Activated CD8-positive, alpha-beta memory T cell treated with anti-CD3 and anti-CD28 coated beads for 24 hours (primary cell): ENCODE results near the gene EPPIN.
"Not testable (repeated sequence)": the region's sequence is repeated elsewhere in the genome, so short reads cannot be mapped to it uniquely, and the experiment has no call there.

ENCODE experiments used
- DNase-seq: peaks from one replicate; pipeline ENCODE4 v3.0.0-alpha.2; 2020

Gene EPPIN

DNA sequence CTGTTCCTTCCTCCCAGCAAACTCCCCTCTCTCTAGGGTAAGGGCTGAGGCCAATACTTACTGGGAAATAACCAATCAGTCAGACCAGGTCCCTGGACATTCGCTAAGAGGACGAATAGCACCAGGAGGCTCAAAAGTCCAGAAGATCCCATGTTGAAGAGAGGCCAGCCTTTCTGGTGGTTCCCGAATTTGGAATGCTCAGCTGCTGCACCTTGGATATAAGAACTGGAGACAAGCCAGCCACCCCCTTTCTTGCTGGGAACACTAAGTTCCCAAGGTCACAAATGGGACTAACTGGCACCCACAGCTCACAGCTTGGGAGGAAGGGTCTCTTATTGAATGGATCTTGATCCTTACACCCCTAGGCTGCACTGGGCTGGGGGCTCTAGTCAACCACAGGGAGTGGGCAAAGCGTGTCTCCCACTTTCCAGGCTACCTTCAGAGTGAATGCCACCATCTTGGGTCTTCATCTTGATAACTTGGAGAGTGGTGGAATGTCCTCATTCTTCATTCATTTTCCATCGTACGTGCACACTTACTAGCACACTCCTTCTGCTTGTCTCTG, at the start of gene EPPIN:
EPPIN (minus strand) TSS at position 196 of the 565 bp plus-strand sequence; CDS start at position 152, 44 bp downstream.
- DNase-seq = no peak

DNA sequence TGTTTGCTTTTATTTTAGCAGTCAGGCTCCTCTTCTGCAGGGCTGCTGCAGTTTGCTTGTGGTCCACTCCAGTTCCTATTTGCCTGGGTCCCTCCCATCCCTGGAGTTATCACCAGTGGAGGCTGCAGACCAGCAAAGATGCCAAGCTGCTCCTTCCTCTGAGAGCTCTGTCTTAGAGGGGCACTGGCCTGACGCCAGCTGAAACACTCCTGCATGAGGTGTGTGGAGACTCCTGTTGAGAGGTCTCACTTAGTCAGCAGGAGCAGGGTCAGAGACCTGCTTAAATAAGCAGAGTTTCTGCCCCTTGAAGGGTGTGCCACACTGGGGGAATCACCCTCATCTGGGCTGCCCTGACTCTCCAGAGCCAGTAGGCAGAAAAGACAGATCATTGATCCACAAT, 48.0 kb upstream of the EPPIN start:
- DNase-seq = no peak

DNA sequence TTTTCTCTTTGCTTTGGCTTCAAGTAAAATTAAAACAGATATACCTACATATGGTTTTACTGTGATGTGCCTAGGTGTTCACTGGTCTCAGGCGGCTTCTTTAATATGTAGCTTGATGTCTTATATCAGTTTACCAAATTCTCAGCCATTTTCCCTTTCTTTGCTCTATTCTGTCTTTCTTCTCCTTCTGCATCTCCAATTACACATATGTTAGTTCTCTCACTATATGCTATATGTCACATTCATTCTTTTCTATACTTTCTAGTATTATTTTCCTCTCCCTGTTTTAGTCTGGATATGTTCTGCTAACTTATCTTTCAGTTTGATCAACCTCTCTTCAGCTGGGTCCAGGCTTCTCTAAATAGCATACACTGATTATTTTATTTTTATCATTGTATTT, 46.3 kb upstream of the EPPIN start:
- no peak for DNase-seq

DNA sequence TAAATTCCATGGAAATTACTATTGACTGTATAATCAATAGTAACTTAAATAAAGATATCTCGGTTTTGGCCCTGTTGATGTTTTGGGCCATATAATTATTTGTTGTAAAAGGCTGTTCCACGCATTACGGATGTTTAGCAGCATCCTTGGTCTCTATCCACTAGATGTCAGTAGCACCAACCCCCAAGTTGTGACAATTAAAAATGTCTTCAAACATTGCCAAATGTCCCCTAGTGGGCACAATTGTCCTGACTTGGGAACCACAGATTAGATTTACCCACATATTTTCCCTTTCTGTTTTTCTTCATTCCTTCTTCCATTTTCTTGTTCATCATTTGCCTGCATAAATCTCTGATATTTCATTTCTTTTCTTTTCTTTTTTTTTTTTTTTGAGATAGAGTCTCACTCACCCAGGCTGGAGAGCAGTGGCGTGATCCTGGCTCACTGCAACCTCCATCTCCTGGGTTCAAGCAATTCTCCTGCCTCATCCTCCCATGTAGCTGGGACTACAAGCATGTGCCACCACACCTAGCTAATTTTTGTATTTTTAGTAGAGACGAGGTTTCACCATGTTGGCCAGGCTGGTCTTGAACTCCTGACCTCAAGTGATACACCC, 45.5 kb upstream of the EPPIN start:
- no peak for DNase-seq

DNA sequence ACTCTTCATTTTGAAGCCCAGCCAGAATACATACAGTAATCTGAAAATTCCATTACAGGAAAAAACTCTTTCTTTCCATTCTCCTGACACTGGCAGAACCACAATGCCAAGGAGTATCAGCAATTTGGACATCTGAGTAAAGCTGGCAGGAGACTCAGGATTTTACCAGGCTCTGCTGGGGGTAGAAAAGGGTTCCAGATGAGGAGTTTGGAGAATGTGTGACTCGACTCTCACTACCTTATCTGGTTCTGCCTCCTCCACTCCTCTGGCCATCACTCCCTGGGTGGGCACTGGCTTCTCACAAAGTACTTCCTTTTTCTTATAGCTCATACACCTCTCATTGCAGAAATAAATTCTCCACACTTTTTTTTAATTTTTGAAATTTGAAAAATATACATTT, 42.5 kb upstream of the EPPIN start:
- DNase-seq = no peak

DNA sequence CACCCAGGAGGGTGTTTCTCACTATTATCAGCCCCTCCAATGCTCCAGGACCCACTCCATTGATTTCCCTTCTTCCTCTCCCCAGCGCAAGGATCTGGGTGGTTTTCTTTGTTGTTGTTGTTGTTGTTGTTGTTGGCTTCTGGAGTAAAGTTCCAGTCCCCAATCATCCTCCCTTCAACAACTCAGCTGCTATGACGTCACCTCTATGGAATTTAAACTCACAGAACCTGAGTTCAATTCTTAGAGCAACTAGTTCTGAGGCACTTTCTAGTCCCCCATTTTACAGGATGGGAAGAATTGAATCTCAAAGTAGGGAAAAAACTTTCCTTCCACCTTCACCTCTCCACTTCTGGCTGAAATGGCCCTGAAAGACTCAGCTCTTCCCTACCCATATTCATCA, 41.6 kb upstream of the EPPIN start:
- no peak for DNase-seq

DNA sequence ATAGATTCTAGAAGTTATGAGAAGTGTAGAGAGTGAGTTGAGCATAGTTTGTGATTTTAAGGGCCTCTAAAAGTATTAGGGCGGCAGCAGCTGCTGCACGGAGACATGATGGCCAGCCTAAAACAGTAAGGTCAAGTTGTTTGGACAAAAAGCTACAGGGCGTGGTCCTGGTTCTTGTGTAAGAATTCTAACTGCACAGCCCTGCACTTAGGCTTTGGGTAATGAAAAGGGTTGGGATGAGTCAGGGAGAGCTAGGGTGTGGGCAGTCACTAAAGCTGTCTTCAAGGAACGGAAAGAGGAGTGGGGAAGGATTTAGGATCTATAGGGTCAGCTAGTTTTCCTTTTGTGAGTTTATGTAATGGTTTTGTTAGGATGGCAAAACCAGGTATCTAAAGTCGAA, 38.8 kb upstream of the EPPIN start:
- DNase-seq = not testable (repeated sequence)

DNA sequence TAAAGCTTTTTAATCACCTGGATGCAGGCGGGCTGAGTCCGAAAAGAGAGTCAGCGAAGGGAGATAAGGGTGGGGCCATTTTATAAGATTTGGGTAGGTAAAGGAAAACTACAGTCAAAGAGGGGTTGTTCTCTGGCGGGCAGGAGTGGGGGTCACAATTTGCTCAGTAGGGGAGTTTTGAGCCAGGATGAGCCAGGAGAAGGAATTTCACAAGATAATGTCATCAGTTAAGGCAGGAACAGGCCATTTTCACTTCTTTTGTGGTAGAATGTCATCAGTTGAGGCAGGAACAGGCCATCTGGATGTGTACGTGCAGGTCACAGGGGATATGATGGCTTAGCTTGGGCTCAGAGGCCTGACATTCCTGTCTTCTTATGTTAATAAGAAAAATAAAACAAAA, 37.1 kb upstream of the EPPIN start:
- not testable (repeated sequence) for DNase-seq

DNA sequence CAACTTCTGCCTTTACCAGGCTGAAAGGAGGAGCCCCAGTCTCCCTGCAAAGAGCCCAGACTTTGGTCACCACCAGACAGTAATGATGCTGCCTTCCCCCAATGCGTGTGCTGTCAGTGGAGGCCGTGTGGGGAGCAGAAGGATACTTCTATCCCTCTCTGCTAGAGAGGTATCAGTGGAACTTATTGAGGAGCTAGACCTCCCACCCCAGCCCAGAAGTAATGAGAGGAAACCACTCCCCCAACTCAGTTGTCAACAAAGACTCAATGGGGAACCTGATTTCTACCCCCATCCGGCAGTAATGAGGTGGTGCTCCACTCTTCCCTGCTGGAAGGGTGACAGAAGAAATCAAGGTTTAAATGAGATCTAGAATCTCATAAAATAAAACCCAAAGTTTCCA, 36.3 kb upstream of the EPPIN start:
- no peak for DNase-seq

DNA sequence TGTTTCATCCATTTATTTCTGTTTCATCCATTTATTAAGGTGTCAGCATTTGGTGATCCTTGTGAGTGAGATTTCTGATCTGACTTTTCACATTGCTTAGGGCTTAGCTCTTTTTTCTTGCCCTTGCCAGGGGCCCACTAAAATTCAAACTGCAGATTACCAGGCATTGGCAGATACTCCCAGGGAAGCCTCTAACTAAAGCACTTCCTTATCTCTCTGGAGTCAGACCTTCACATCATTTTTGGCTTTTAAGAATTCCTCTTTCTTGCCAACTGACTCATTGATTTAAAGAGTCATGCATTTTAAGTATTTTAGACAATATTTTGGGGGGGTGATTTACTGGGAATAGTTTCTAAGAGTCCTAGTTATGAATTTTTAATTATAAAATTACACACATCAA, 34.5 kb upstream of the EPPIN start:
- no peak for DNase-seq

DNA sequence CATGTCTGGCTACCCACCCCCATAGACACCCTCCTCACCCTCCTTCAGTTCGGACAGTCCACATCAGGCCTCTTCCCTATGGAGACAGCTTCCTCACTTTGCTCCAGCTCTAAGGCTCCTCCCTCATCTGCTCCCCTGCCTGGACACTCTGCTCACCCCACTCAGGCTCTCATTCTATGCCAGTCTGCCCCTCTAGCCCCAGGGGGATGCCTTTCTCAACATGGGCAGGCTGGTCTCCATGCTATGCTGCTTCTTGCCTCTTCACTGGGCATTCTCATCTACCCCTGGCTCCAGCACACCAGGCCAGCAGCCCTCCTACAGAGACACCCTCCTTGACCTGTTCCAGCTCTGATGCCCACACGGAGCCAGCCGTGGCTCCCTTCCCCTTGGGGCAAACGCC, 32.0 kb upstream of the EPPIN start, which contains the start of gene WFDC8:
WFDC8 (minus strand) TSS at position 101 of the 400 bp plus-strand sequence; CDS start at position 64, 37 bp downstream.
- DNase-seq = no peak

DNA sequence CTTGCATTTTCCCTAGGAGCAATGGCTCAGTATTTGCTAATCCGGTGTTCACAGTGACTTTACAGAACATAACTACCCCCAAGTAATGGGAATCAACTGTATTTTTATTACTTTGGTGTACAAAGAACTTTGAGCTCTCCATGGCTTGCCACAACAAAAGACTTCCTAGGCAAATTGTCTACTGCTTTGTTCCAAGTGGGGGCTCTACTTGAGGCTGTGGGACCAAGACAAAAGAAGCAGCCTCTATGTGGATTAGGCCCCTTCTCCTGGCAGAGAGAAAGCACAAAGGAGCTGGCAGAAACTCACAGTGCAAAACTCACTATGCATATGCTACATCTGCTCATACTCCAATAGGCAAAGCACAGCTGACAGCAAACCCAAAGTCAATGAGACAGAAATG, 31.0 kb upstream of the EPPIN start:
- no peak for DNase-seq

DNA sequence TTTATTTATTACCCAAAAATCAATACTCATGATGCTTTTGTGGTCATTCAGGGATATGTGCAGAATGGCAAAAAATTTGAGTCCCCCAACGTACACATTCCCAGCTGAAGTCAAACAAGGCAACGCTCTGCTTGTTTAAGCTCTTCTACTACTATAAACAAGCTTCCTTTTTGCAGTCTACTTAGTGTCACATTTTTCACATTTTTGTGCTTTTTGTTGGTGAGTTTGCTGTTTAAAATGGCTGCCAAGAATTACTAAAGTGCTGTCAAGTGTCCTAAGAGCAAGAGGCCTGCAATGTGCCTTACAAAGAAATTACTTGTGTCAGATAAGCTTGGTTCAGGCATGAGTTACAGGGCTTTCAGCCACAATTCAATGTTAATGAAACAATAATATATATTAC, 29.8 kb upstream of the EPPIN start:
- no peak for DNase-seq

DNA sequence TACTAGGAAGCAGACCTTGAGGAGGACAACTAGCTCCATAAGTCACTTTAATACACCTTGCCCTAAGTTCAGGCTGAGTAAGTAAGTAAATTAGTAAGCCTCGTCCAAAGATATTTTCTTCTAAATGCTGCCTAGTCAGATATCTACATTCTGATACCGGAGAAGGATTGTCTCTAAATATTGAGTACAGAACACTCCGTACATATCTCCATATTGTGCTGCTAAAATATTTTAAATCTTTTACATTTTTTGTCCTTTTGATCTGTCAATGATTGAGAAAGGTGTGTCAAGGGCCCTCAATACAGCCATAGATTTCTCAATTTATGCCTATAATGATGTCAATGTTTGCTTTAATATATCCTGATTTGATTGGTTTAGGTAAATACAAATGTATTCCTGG, 28.7 kb upstream of the EPPIN start:
- DNase-seq = no peak

DNA sequence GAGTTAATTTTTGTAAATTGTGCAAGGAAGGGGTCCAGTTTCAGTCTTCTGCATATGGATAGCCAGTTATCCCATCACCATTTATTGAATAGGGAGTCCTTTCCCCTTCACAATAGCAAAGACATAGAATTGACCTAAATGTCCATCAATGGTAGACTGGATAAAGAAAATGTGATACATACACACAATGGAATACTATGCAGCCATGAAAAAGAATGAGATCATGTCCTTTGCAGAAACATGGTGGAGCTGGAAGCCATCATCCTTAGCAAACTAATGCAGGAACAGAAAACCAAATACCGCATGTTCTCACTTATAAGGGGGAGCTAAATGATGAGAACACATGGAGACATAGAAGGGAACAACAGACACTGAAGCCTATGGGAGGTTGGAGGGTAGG, 22.4 kb upstream of the EPPIN start:
- DNase-seq = not testable (repeated sequence)

DNA sequence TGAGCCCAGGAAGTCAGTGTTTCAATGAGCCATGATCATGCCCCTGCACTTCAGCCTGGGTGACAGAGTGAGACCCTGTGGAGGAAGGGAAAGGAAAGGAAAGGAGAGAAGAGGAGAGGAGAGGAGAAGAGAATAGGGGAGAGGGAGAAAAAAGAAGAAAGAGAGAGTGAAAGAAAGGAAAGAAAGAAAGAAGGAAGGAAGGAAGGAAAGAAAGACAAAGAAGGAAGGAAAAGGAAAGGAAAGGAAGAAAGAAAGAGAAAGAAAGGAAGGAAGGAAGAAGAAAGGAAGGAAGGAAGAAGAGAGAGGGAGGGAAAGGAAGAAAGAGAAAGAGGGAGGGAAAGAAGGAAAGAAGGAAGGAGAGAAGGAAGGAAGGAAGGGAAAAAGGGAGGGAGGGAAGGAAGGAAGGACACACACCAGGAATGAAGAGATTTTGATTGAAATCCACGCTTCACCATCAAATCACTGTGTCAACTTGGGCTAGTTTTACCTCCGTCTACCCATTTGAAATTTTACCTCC, 17.6 kb upstream of the EPPIN start:
- DNase-seq = no peak

DNA sequence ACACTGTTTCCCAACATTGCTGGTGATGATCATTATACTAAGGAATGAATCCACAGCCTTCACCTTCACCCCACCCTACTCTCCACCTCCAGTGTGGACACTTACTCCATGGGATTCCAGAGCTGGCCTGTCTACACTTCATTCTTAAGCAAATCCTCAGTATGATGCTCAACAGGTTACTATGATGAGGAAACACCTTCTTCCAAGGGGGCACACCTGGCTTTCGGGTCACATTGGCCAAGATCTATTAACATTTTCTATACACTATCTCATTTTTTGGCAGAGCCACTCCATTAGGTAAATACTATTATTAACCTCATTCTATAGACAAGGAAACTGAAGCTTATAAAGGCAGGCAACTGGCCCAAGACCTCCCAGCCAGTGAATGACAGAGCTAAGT, 8.0 kb upstream of the EPPIN start:
- DNase-seq = no peak

DNA sequence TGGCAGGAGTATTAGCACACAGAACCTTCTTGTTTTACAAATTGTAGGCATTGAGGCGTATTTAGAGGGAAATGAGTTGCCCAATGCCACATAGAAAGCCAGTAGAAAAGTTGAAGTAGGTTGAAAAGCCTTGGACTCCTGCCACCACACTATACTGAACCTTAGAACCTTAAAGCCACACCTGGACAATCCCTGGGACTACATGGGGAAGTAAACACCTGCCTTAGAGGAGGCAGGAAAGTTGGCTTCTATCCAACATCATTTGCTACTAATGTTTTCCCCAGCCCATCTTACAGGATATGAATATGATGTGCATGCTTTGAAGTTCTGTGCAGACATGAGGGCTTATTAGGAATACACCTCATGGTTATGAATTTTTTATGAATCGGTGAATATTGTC, 5.3 kb upstream of the EPPIN start:
- DNase-seq = no peak

DNA sequence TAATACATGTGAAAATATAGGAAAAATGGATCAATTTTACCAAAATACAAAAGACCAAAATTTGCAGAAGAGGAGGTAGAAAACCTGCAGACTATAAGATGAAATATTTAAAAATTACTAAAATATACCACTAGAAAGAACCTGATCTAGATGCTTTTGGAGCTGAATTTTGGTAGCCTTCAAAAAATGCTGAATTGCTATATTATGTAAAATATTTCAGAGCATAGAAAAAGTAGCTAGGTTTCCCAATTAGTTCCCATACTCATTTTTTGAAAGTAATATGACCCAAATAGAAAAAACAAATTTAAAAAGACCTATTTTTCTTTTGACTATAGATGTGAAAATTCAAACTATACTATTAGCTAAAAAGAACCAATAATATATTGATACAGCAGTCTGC, 3.6 kb upstream of the EPPIN start:
- no peak for DNase-seq

DNA sequence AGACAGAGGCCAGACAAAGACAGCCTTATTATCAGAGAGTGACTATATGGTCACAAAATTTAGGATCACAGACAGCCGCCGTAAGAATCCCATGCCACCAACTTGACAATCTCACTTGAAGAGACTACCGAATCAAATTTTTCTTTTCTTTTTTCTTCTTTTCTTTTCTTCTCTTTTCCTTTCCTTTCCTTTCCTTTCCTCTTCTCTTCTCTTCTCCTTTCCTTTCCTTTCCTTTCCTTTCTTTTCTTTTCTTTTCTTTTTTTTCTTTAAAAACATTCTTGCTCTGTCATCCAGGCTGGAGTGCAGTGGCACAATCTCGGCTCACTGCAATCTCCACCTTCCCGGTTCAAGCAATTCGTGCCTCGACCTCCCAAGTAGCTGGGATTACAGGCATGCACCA, 1.2 kb upstream of the EPPIN start:
- no peak for DNase-seq

DNA sequence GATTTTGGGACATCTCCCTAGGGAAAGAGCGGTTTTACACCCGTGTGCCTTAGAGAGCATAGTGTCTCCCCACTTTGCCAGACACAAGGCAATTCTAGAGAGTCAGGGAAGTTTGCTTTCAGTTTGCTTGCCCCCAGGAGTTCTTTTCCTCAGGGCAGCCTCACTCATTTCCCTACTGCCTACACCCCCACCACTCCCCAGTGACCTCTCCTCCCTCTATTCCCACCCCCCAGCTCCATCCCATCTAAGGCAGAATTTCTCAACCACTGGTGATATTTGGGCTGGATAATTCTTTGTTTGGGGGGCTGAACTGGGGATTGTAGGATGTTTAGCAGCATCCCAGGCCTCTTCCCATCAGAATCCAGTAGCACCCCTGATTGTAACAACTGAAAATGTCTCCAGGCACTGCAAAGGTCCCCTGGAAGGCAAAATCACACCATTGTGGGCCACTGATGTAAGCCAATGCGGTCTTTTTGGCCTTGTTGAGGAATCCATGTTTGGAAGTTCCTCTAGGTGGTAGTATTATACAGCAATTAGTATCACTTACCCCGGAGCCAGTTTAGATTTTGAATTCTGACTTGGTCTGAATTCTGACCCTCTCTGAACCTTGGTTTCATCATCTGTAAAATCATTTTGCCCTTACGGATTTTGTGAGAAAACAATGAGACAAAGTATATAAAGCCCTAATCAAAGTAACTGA, 1.3 kb downstream of the EPPIN start:
- DNase-seq = no peak

DNA sequence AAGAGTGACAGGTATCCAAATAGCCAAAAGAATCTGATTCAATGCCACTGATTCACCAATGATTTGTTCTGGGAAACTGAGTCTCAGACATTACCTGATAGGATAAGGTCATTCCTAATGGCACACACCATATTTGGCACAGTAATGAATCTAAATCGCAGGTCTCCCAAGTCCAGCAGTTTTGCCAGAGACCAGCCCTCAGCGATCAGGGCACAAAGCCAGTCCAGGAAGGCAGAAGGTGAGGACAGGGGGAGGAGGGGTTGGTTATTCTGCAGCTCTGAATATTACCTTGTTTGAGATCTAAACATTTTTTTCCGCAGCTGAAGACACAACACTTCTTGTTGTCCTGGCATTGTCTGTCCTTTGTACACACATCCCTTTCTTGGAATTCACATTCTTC, 1.9 kb downstream of the EPPIN start:
- no peak for DNase-seq

DNA sequence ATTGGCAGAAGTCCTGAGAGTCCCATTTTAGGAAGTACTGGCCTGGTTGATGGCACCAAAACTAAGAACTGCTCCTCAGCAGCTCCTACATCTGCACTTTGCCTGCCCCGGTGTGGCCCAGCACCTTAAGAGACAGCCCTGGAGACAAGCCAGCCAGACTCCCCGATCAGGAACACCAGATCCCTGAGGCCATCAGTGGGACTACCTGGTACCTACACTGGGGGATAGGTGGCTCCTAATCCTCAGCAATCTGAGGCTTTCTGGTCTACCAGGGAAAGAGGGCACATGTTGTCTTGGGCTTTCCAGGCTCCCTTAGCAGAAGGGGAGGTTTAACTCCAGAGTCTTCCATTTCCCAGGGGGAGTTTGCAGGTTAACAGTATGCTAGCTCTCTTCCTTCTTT, 7.8 kb downstream of the EPPIN start, which contains the start of gene WFDC6:
WFDC6 (minus strand) TSS at position 101 of the 400 bp plus-strand sequence; CDS start at position 26, 75 bp downstream.
- no peak for DNase-seq

DNA sequence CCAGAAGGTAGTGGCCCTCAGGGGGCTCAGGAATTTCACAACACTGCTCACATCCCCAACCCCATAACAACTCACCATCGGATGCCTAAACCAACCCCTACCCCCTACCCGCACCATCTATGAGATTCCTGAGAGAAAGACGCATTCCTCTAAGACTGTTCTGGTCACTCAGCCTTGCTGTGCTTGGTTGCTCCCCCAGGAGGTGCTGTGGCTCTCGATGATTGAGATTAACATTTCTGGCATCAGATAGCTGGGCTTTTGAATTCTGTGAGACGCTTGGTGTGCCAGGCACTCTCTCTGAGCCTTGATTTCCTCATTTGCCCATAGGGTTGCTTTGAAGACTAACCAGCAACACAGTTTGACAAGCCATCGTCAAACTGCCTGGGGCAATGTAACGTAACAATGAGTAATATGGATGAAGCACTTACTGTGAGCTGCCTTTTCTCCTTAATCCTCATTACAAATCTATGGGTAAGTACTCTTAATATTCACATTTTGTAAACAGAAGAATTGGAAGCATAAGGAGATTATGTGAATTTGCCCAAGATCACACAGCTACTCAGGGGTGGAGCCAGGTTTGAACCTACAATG, 8.9 kb downstream of the EPPIN start:
- DNase-seq = no peak
